DOHH2 (cell line): ENCODE measurements around the gene MYBPC2.

Experiments
- H3F3A ChIP-seq: fragments of 200-600 bp; sonication (generic), shearing (Covaris generic); 2 replicates; pipeline ENCODE4 v1.6.0; 2016; ENCODE audit warnings: antibody characterized with exemption, mild to moderate bottlenecking; ENCODE audit not compliant: control insufficient read depth, insufficient read depth
- H3K27ac ChIP-seq: fragments of 200-600 bp; sonication (generic); 2 replicates; pipeline ENCODE4 v1.5.1; 2014; ENCODE audit warnings: low read depth, mild to moderate bottlenecking, low read length, moderate library complexity
- H3K27me3 ChIP-seq: fragments of 200-600 bp; sonication (generic); 2 replicates; pipeline ENCODE4 v1.6.1; 2014; ENCODE audit warnings: mild to moderate bottlenecking, low read length, mixed read lengths; ENCODE audit not compliant: control insufficient read depth
- H3K36me3 ChIP-seq: fragments of 200-600 bp; sonication (generic); 2 replicates; pipeline ENCODE4 v1.6.1; 2014; ENCODE audit warnings: mild to moderate bottlenecking, low read length, moderate library complexity, mixed read lengths; ENCODE audit not compliant: control insufficient read depth
- H3K4me1 ChIP-seq: fragments of 200-600 bp; sonication (generic); 2 replicates; pipeline ENCODE4 v1.6.1; 2014; ENCODE audit warnings: mild to moderate bottlenecking, low read length, mixed read lengths; ENCODE audit not compliant: control insufficient read depth
- H3K4me2 ChIP-seq: fragments of 200-600 bp; sonication (generic); 2 replicates; pipeline ENCODE4 v1.6.0; 2014; ENCODE audit warnings: mild to moderate bottlenecking, low read length, moderate library complexity
- H3K4me3 ChIP-seq: fragments of 200-600 bp; sonication (generic); 2 replicates; pipeline ENCODE4 v1.5.1; 2014; ENCODE audit warnings: mild to moderate bottlenecking, low read length, mixed read lengths
- H3K79me2 ChIP-seq: fragments of 200-600 bp; sonication (generic); 2 replicates; pipeline ENCODE4 v1.6.1; 2014; ENCODE audit warnings: mild to moderate bottlenecking, low read length, mixed read lengths; ENCODE audit not compliant: control insufficient read depth
- H3K9me2 ChIP-seq: fragments of 200-600 bp; sonication (generic); replicated peaks from 2 replicates; pipeline ENCODE4 v1.6.1; 2014; ENCODE audit warnings: mild to moderate bottlenecking, low read length, mixed read lengths; ENCODE audit not compliant: control insufficient read depth
- H3K9me3 ChIP-seq: fragments of 200-600 bp; sonication (generic); 2 replicates; pipeline ENCODE4 v1.6.1; 2014; ENCODE audit warnings: antibody characterized with exemption, low read length, mixed read lengths; ENCODE audit not compliant: control insufficient read depth, insufficient read depth
- H4K20me1 ChIP-seq: fragments of 200-600 bp; sonication (generic); 2 replicates; pipeline ENCODE4 v1.6.0; 2014; ENCODE audit warnings: low read depth, mild to moderate bottlenecking, antibody characterized with exemption, low read length, moderate library complexity; ENCODE audit not compliant: control insufficient read depth, insufficient read depth
- EZH2phosphoT487 ChIP-seq: fragments of 200-600 bp; sonication (generic); IDR thresholded peaks from 2 replicates; pipeline ENCODE4 v1.6.1; 2017; ENCODE audit warnings: borderline replicate concordance, mild to moderate bottlenecking, antibody characterized with exemption, low read length, moderate library complexity, mixed read lengths
- TF ChIP-seq, protein P1 (sequence below): fragments of 200-600 bp; sonication (generic); IDR thresholded peaks from one replicate; pipeline ENCODE4 v1.5.1; 2014; ENCODE audit warnings: antibody characterized with exemption, mild to moderate bottlenecking, low read depth, low read length; ENCODE audit not compliant: poor library complexity, severe bottlenecking

Gene MYBPC2

GRCh38 chr19:50488389-50489194 is 55.9 kb downstream of the MYBPC2 start:
- no peaks in the 10 kb centered on the region for H3K27me3 ChIP-seq
- H3K9me2 ChIP-seq = no peaks in the 10 kb centered on the region
- no peak for TF ChIP-seq EZH2phosphoT487
- TF ChIP-seq, protein P1, sequence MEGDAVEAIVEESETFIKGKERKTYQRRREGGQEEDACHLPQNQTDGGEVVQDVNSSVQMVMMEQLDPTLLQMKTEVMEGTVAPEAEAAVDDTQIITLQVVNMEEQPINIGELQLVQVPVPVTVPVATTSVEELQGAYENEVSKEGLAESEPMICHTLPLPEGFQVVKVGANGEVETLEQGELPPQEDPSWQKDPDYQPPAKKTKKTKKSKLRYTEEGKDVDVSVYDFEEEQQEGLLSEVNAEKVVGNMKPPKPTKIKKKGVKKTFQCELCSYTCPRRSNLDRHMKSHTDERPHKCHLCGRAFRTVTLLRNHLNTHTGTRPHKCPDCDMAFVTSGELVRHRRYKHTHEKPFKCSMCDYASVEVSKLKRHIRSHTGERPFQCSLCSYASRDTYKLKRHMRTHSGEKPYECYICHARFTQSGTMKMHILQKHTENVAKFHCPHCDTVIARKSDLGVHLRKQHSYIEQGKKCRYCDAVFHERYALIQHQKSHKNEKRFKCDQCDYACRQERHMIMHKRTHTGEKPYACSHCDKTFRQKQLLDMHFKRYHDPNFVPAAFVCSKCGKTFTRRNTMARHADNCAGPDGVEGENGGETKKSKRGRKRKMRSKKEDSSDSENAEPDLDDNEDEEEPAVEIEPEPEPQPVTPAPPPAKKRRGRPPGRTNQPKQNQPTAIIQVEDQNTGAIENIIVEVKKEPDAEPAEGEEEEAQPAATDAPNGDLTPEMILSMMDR = no peak
- peaks cover 11% of the 10 kb centered on the region for H3K36me3 ChIP-seq
- no peaks in the 10 kb centered on the region for H4K20me1 ChIP-seq
- peaks cover 8% of the 10 kb centered on the region; the same call in 1 of the 2 replicates for H3K9me3 ChIP-seq
- peaks cover 11% of the 10 kb centered on the region for H3F3A ChIP-seq
- peak overlapping the region; percentile 22; the same call in 1 of the 2 replicates for H3K4me2 ChIP-seq
- no peaks in the 10 kb centered on the region for H3K79me2 ChIP-seq
- H3K27ac ChIP-seq = no peak overlapping the region
- 0 out of 2 replicates have a peak overlapping the region, but pooled peaks have one; percentile 11 for H3K4me3 ChIP-seq
- peaks cover 31% of the 10 kb centered on the region for H3K4me1 ChIP-seq

DNA sequence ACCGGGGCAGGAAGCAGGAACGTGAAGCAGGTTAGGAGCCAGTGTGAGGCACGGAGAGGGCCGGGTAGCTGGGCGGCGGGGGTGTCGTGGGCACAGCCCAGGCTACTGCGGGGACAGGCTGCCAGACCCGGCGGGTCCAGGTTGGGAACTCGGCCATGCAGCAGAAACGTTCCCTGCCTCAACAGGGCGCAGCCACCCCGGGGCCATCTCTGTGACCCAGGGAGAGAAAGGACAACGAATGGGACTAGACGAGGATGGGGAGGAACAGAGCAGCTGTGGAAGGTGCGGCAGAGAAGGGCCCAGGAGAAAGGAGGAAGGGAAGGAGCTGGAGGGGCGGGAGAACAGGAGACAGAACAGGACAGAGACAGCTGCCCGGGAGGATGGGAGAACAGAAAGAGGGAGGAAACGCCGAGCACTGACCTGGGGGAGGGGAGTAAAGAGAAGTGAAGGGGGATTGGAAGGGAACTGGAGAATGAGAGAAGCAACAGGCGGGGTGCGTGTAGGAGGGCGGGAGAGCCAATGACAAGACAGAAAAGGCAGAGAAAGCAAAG is 56.8 kb downstream of the MYBPC2 start:
- peaks cover 31% of the 10 kb centered on the region for H3K4me1 ChIP-seq
- no peaks in the 10 kb centered on the region for H3K79me2 ChIP-seq
- no peak overlapping the region for H3K27ac ChIP-seq
- peaks cover 8% of the 10 kb centered on the region; the same call in 1 of the 2 replicates for H3K9me3 ChIP-seq
- H3K27me3 ChIP-seq = no peaks in the 10 kb centered on the region
- no peaks in the 10 kb centered on the region for H4K20me1 ChIP-seq
- H3K4me3 ChIP-seq = no peak overlapping the region
- H3K4me2 ChIP-seq = no peak overlapping the region
- peaks cover 11% of the 10 kb centered on the region for H3F3A ChIP-seq
- H3K9me2 ChIP-seq = no peaks in the 10 kb centered on the region
- H3K36me3 ChIP-seq = peaks cover 9% of the 10 kb centered on the region
- no peak for TF ChIP-seq EZH2phosphoT487
- TF ChIP-seq, protein P1 = no peak

GRCh38 chr19:50490411-50490811 is 57.7 kb downstream of the MYBPC2 start:
- Histone ChIP-seq H4K20me1 (no peaks in the 10 kb centered on the region), H3K4me3 (no peak overlapping the region), H3K27me3 (no peaks in the 10 kb centered on the region), H3F3A (peaks cover 11% of the 10 kb centered on the region), H3K79me2 (no peaks in the 10 kb centered on the region), H3K4me2 (no peak overlapping the region), H3K9me2 (no peaks in the 10 kb centered on the region), H3K4me1 (peaks cover 31% of the 10 kb centered on the region), H3K27ac (no peak overlapping the region), H3K36me3 (no peaks in the 10 kb centered on the region; the same call in 1 of the 2 replicates), H3K9me3 (peaks cover 8% of the 10 kb centered on the region; the same call in 1 of the 2 replicates)
- TF ChIP-seq, protein P1 = no peak
- TF ChIP-seq EZH2phosphoT487 = no peak
